ENCODE data around the gene ZIC1. TPM values are rescaled to one million over a fixed set of nuclear protein-coding genes. Genes with fewer than 3 reads are reported as not detected.

ZIC1 gene
- total RNA-seq = not detected in 2 replicates

GRCh38 chr3:147409143-147410115, at the start of gene ZIC1:
Gene ZIC1, plus strand, starts transcription at chr3:147409365. Its CDS starts 748 bp downstream, at chr3:147410113.

GRCh38 chr3:147406028-147406931, 2.9 kb upstream of the ZIC1 start, which contains the start of gene ZIC4:
Gene ZIC4, minus strand, starts transcription at chr3:147406543. Its CDS starts 3,746 bp downstream, at chr3:147402797.

Other genes with a start within 250 kb of the ZIC1 start
- gene ZIC4, start 2.8 kb upstream of the ZIC1 start, total RNA-seq = under 0.01 TPM in 1 of 2 replicates, not detected in the other